ENCODE results near the gene SIGLEC10.

- TF ChIP-seq YY1 (IDR thresholded peaks at IDR 0.05; ENCODE audit: insufficient read depth, insufficient read length) (no peak), ZNF274 (IDR thresholded peaks at IDR 0.05; ENCODE audit: low read depth, low read length) (no peak), SUZ12 (IDR thresholded peaks at IDR 0.05; ENCODE audit: extremely low read depth, insufficient read depth, insufficient read length) (no peak)
Observed at GRCh38 chr19:51371186-51371690, 46.2 kb downstream of the SIGLEC10 start.

Data from NT2/D1 (cell line).